BE2C (cell line): ENCODE data around the gene CPA2.

Source experiments
- DNase-seq: peaks from one replicate; pipeline ENCODE4 v3.0.0-alpha.2; 2020
- H3K27me3 ChIP-seq: fragments of 250-450 bp; sonication (Bioruptor Pico); 2 replicates; pipeline ENCODE4 v1.5.1; 2020; ENCODE audit warnings: mild to moderate bottlenecking
- H3K36me3 ChIP-seq: fragments of 250-450 bp; sonication (Bioruptor Pico); 2 replicates; pipeline ENCODE4 v1.5.1; 2020; ENCODE audit warnings: mild to moderate bottlenecking
- H3K4me1 ChIP-seq: fragments of 250-450 bp; sonication (Bioruptor Pico); 2 replicates; pipeline ENCODE4 v1.5.1; 2020
- H3K4me3 ChIP-seq: 2 replicates; pipeline ENCODE4 v1.5.1; 2011; ENCODE audit warnings: low read depth, low read length
- H3K9me3 ChIP-seq: fragments of 250-450 bp; sonication (Bioruptor Pico); 2 replicates; pipeline ENCODE4 v1.5.1; 2020
- CTCF ChIP-seq: IDR thresholded peaks from 2 replicates; pipeline ENCODE4 v1.5.1; 2012; ENCODE audit warnings: mild to moderate bottlenecking, low read depth, low read length

Gene CPA2

GRCh38 chr7:130302649-130303048, 36.0 kb downstream of the CPA2 start:
- H3K27me3 ChIP-seq = no peaks in the 10 kb centered on the region
- no peak for DNase-seq
- TF ChIP-seq CTCF = no peak
- no peaks in the 10 kb centered on the region; the same call in 1 of the 2 replicates for H3K4me1 ChIP-seq
- H3K36me3 ChIP-seq = no peaks in the 10 kb centered on the region
- peaks cover 2% of the 10 kb centered on the region; the same call in 1 of the 2 replicates for H3K9me3 ChIP-seq
- no peak overlapping the region for H3K4me3 ChIP-seq

DNA sequence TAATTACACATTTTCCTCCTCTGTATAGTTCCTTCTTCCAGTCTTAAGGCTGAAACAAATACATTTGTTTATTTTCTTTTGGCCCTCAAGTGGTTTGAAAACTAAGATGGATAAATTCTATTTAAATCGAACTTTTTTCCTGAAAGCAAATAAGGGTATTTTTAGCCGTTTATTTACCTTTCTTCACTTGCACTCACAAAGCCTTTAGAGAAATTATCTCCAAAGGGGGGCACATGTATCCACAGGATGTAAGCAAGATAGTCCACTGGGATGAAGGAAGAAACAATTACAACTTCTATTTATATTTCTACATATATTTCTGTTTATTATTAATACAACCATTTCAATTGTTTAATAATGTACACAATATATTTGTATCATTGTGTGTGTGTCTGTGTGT, 36.5 kb downstream of the CPA2 start:
- no peak for DNase-seq
- Histone ChIP-seq H3K4me1 (no peaks in the 10 kb centered on the region; the same call in 1 of the 2 replicates), H3K27me3 (no peaks in the 10 kb centered on the region), H3K36me3 (no peaks in the 10 kb centered on the region), H3K4me3 (no peak overlapping the region), H3K9me3 (peaks cover 2% of the 10 kb centered on the region; the same call in 1 of the 2 replicates)
- TF ChIP-seq CTCF = no peak

GRCh38 chr7:130303551-130303950, 36.9 kb downstream of the CPA2 start:
- no peak for DNase-seq
- TF ChIP-seq CTCF = no peak
- no peak overlapping the region for H3K4me3 ChIP-seq
- no peaks in the 10 kb centered on the region for H3K27me3 ChIP-seq
- peaks cover 2% of the 10 kb centered on the region; the same call in 1 of the 2 replicates for H3K9me3 ChIP-seq
- H3K36me3 ChIP-seq = no peaks in the 10 kb centered on the region
- no peaks in the 10 kb centered on the region; the same call in 1 of the 2 replicates for H3K4me1 ChIP-seq

DNA sequence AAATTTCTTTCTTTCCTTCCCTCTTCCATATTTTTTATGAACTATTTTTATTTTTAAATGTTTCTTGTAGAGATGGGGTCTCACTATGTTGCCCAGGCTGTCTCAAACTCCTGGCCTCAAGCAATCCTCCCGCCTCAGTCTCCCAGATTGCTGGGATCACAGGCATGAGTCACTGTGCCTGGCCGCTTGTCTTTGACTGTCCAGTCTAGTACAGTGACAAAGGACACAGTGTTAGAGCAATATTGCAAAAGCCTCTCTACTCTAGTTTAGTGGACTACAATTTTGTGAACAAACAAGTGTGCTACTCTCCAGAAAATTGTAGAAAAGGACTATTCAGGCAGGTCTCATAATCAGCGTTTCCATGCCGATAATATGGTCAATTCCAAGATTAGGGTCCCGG, 37.3 kb downstream of the CPA2 start:
- Histone ChIP-seq H3K4me3 (no peak overlapping the region), H3K27me3 (no peaks in the 10 kb centered on the region), H3K9me3 (peaks cover 2% of the 10 kb centered on the region; the same call in 1 of the 2 replicates), H3K36me3 (no peaks in the 10 kb centered on the region), H3K4me1 (no peaks in the 10 kb centered on the region; the same call in 1 of the 2 replicates)
- no peak for TF ChIP-seq CTCF
- no peak for DNase-seq

GRCh38 chr7:130304878-130305277, 38.2 kb downstream of the CPA2 start:
- DNase-seq = no peak
- no peak overlapping the region for H3K4me3 ChIP-seq
- H3K36me3 ChIP-seq = no peaks in the 10 kb centered on the region
- no peak for TF ChIP-seq CTCF
- H3K4me1 ChIP-seq = no peaks in the 10 kb centered on the region; the same call in 1 of the 2 replicates
- peaks cover 2% of the 10 kb centered on the region; the same call in 1 of the 2 replicates for H3K9me3 ChIP-seq
- H3K27me3 ChIP-seq = no peaks in the 10 kb centered on the region

DNA sequence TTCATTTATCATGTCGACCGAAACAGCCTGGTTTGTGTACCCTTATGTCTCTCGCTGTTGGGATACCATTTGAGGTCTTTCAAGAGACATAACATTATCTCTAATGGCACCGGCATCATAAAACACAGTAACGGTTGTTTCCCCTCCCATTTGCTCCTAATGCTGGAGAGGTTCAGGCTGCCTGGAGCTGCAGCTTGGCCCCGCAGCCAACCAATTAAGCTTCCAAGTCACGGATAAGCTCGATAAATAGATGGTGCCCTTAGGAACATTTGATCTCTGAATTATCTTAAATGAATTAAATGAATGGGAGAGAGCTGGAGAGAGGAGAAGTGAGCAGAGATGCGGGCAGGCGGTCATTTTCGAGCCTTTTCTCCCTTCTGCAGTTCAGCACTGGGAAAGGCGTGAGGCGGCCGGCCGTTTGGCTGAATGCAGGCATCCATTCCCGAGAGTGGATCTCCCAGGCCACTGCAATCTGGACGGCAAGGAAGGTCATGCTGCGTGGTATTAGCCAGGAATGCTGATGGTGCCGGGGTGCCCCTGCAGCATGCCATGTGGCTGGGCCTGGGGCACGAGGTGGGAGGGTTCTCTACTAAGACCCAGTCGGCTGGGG, 38.9 kb downstream of the CPA2 start:
- Histone ChIP-seq H3K4me3 (0 out of 2 replicates have a peak overlapping the region, but pooled peaks have one; percentile 5), H3K36me3 (no peaks in the 10 kb centered on the region), H3K27me3 (no peaks in the 10 kb centered on the region), H3K9me3 (peaks cover 2% of the 10 kb centered on the region; the same call in 1 of the 2 replicates), H3K4me1 (no peaks in the 10 kb centered on the region; the same call in 1 of the 2 replicates)
- TF ChIP-seq CTCF = no peak
- DNase-seq = peak; percentile 12
